T-helper 1 cell treated with Interleukin-12 subunit alpha and Interleukin-12 subunit beta and Interleukin-4 antibody, amounts not matched to agents 30 ng/mL and 1 ng/mL, for 36 hours (primary cell): ENCODE measurements around the gene FAM3A. TPM values are rescaled to one million over a fixed set of nuclear protein-coding genes. Genes with fewer than 3 reads are reported as not detected.
"Not testable (repeated sequence)": the region's sequence is repeated elsewhere in the genome, so short reads cannot be mapped to it uniquely, and the experiment has no call there.

Experiments
- intact Hi-C: fragments of 100-400 bp; cut with micrococcal nuclease; formaldehyde crosslinking; loops from one replicate; pipeline ENCODE4 v1.15.1; 2024
- total RNA-seq: library from RNA; stranded (reverse); gene quantifications from 2 replicates; pipeline ENCODE4 v1.2.3, GENCODE V29; 2022

The FAM3A gene
- total RNA-seq, 1 donor from 2014 or later, result 30.9 TPM

DNA sequence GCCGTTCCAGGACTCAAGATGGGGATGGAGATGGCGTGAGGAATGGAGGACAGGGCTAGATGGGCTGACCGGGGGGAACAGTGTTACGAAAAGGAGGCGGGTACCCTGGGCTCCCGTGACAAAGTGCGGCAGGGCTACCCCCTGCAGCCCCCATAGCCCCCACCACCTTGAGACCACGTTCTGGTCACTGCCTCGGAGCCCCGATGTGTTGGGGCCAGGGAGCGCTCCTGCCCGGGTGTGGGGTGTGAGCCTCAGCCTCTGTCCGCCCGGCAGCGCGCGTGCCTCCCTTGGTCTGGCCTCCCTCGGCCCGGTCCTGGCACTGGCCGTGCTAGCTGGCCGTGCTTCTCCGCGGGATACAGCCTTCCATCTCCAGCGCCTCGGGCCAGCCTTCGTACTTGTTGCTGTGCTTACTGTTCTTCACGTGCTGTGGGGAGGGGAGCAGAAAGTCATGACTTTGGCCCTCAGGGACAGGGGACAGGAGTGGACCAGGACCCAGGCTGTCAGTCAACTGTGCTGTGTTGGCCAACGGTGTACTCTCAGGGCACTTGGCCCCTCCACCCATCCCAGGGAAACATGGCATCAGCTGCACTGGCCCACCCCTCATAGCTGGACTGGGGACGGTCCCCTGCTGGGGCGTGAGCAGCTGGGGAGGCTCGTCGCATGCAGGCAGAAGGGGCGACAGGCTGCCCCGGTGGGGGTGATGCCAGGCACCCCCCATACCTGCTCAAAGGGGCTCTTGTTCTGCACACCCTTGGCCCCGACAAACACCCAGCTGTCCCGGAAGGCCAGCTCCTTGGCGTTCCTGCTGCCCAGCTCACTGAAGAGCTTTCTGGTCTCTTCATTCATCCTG is 9.3 kb downstream of the FAM3A start:
- intact Hi-C loops, result no loop called here

DNA sequence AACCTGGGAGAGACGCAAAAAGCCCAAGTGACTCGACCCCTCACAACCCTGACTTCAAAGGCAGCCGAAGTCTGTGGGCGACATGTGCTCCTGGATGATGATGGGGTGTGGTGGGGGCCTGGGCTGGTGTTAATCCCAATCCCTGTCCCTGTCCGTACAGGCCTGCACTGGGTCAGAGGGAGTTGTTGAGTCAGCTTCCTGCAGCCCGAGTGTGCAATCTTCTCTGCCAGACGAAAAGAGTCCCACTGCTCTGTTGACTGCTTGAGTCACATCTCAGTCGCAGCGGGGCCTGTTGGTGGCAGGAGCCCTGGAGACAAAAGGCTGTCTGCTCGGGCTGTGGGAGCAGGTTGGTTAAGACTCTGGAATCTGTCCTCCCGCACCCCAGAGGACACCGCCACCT is 10.3 kb downstream of the FAM3A start:
- intact Hi-C loops, result no loop called here

DNA sequence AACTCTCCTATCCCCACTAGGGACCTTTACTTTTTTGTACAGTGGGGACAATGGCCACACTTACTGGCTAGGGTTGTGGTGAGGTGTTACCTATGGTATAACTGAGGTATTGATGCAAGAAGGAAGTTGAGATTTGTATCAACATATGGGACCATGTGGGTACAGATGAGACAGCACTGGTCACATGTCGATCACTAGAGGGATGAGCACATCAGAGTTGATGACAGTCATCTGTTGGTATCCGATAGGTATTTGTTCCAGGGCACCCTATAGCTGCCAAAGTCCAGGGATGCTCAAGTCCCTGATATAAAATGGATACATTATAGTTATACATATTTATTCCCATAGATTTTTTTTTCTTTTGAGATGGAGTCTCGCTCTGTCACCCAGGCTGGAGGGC is 13.0 kb downstream of the FAM3A start:
- intact Hi-C loops, result no loop called here

DNA sequence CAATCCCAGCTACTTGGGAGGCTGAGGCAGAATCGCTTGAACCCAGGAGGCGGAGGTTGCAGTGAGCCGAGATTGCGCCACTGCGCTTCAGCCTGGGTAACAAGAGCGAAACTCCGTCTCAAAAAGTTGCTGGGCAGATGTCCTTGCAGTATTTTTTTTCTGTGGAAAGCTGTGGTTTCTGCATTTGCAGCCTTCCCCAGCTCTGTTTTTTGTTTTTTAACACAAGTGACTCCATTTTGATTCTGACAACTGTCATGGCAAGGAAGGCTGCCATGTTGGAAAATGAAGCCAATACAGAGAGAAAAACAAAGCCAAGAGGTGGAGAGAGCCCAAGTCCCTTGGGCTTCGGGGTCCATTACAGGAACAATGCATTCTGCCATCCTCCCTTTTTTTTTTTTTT is 13.9 kb downstream of the FAM3A start:
- intact Hi-C loops, result no loop called here

DNA sequence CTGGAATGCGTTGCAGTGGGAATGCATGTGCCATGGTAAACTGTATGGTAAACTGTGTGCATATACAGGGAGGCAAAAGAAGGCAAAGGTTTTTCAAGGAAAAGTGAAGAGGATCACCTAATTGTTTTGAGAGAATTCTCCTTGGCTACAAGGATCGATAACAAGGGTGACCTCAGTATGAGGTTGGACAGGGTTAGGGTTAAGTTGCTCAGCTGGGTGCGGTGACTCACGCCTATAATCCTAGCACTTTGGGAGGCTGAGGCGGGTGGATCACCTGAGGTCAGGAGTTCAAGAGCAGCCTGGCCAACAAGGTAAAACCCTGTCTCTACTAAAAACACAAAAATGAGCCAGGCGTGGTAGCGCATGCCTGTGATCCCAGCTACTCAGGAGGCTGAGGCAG is 14.6 kb downstream of the FAM3A start:
- intact Hi-C loops, result not testable (repeated sequence)

DNA sequence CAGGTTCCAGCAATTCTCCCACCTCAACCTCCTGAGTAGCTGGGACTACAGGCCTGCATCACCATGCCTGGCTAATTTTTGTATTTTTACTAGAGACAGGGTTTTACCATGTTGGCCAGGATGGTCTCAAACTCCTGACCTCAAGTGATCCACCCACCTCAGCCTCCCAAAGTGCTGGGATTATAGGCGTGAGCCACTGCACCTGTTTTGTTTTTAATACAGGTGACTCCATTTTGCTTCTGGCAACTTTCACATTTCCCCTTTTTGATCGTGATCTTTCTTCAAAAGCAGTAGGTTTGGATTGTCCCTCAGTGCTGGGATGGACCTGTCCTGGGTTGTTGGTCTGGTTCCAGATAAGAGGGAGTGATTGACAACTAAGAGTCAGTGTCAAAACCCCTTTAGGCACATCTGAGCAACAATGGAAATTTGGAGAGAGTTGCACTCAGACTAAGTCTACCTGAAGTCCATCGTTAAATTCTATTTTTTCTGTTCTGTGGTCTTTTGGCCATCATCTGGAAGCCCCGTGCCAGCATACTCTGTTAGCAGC is 19.4 kb downstream of the FAM3A start:
- intact Hi-C loops, result not testable (repeated sequence)

DNA sequence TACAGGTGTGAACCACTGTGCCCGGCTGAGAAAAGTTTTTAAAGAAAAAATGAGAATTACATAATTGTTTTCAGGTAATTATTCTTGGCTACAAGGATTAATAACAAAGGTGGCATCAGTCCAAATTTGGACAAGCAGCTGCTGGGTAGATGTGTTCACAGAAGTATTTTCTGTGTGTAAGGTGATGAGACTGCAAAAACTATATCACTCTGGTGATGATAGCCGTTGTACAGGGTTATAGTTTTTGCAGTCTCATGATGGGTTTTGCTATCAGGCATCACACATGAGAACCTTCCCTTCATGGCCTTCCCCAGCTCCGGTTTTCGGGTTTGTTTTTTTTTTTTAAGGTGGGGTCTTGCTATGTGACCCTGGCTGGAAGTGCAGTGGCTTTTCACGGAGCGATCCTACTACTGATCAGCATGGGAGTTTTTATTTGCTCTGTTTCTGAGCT is 20.5 kb downstream of the FAM3A start:
- intact Hi-C loops, result no loop called here

DNA sequence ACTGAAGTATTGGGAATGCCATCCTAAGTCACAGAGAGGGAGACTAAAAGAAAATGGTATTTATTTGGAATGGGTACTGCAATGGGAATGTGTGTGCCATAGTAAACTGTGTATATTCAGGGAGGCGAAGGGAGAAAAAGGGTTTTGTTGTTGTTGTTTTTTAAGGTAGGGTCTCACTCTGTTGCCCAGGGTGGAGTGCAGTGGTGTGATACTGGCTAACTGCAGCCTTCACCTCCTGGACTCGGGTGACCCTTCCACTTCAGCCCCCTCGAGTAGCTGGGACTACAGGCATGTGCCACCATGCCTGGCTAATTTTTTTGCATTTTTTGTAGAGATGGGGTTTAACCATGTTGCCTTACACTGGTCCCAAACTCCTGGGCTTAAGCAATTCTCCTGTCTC is 21.3 kb downstream of the FAM3A start:
- intact Hi-C loops, result no loop called here

DNA sequence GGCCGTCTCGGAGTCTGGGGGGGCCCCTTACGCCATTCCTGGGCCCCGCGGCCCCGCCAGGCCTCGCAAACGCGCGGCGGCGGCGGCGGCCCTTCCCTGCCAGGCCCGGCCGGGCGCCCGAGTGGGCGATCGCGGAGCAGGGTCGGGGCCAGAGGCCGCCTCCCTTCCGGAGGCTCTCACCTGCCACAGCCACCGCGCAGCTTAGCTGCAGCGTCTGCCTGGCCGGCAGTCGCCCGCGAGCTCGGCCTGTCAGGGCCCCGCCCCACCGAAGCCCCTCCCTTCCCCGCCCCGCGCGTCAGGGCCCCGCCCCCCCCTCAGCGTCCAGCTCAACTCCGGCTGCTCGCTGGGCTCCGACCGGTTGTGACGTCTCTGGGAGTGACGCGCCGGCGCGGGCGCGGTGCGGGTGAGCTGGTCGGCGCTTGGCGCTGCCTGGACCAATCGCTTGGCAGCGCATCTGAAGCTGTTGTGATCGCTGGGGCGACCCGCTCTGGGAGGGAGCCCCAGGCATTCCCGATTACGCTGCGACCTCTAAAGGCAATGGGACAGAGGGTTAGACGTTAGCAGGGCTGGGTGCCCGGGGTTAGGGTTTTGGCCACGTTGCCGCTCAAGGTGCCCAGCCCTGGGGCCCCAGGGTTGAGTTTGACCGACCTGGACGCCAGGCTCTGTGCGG is 25.5 kb downstream of the FAM3A start, which contains the start of gene SLC10A3:
Gene SLC10A3, minus strand, starts transcription at position 216 of the 670 bp plus-strand sequence. CDS start 1,689 bp downstream, outside the sequence.
- intact Hi-C loops, result loop anchor here (1.0 to 2.0 kb wide), 7 partner anchors 11 to 392 kb away; partner anchors contain the start of genes ATP6AP1, FAM3A, GDI1 and IKBKG

DNA sequence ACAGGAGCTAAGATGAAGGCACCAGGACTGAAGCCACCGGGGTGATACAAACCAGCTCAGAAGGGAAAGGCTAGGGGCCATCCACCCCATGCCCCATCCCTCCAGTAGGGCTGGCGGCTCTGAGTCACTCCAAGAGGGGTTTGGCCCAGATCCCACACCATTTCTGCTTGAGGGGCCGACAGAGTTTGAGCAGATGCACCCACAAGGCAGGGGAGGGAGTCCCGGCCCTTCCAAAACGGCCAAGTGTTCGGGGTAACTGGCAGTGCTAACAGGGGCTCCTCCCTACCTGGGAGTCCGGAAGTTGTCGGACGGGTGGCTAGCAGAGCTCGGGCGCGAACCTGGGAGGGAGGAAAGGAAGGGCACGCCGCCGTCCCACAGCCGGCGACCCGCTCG is 26.0 kb downstream of the FAM3A start:
- intact Hi-C loops, result loop anchor here (1.0 to 2.0 kb wide), 7 partner anchors 11 to 392 kb away; partner anchors contain the start of genes ATP6AP1, FAM3A, GDI1 and IKBKG

DNA sequence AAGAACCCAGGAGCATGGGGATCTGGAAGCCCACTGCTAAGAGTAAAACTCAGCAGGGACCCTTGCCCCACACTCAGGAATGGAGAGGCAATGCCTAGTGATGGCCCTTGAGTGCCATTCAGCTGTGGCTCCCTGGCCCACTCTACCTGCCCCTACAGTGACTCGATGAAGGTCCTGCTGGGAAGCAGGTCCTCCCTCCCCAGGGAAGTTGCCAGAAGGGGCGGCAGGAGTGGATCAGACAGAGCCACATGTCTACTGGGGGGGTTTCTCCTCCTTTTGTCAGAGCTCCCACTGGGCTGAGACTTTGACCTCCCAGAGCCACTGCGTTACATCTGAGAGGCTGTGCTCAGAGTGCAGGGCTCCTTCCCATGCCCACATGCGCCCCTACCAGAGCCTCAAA is 26.9 kb downstream of the FAM3A start:
- intact Hi-C loops, result no loop called here

DNA sequence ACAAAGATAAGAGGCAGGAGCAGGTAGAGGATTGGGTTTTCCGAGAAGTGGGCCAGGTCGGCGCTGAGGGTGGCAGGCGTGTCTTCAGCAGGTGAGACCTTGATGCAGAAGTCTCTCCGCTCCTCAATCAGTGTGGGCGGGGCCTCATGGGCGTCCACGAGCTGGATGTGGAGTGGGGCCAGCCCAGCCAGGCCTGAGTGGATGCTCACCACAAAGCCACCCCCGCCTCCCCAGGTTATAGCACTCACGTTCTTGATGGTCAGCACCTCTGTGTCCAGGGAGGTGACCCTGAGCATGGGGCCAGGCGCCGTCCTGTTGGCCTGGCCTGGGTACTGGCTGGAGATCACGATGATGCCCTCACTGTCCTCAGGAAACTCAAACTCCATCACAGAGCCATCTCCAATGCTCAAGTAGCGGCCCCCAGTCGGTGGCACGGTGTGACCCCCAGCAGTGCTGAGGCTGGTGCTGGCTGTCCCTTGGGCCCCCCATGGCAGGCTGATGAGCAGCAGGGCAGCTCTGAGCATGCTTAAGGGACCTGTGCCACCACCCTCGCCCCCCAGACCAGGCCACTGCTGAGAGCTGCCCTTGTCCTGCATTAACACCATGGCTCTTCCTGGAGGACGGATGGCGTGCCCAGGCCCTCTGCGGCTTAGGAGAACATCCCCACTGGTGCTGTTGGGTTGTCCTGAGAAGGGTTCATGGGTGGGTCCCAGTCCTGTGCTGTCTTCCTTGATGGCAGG is 27.5 kb downstream of the FAM3A start:
- intact Hi-C loops, result no loop called here

DNA sequence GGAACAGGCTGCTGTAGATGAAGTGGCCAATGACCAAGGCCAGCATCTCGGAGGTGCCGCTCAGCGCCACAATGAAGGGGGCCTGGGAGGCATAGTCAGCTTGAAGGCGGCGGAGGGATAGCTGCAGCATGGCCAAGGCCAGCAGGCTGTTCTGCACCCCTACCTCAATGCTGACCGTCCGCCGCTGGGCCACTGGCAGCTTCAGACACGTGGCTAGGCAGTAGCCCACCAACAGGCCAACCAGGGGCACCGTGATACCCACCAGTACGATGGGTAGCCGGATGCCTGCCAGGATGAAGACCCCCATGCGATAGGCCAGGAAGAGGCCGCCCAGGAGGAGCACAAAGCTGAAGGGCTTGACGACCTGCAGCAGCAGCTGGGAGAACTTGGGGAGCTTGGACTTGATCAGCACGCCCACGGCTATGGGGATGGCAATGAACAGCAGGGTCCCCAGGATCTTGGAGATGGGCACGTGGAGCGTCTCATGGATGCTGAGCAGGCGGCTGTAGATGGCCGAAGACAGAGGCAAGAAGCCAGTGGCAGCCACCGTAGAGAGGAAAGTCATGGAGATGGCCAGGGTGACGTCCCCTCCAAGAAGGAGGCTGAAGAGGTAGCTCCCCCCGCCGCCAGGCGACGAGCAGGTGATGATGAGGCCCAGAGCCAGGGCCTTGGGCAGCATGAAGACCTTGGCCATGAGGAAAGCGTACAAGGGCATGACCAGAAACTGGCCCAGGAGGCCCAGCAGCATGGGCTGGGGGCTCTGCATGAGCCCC is 28.3 kb downstream of the FAM3A start:
- intact Hi-C loops, result no loop called here

DNA sequence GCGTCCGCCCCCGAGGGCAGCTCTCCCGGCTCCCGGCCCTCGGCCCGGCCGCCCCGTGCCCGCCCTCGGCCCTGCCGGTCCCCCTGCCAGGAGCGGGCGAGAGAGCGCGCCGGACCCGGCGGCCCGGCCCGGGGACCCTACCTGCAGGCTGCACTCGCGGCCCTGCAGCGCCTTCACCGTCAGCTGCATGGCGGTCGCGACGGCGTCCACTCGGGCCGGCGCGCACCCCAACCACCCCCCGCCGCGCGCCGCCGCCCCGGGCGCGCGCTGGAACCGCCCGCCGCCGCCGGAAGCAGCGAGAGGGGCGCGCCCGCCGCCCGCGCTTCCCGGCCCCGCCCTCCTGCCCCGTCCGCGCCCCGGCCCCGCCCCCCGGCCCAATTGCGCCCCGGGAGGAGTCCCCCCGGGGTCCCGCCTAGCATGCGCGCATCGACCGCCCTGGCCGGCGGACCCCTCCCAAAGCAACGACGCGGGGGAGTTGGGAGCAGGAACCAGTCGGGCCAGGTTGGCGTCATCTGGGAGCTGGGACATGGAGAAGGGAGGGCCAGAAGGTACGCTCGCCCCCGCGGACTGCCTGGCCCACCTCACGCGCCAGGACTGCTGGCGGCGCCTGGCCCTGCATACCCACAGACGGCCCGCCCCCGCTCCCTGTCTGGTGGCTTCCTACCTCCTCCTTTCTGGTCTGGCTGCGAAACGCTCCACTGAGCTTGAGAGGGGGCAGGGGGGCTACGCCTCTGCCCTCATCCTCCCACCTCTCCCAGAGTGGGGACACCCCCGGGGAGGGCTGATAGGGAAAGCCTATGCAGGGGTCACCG is 29.4 kb downstream of the FAM3A start, which contains the start of gene UBL4A:
Gene UBL4A, minus strand, starts transcription at position 220 of the 812 bp plus-strand sequence. Its CDS starts 31 bp downstream, at position 189.
- intact Hi-C loops, result no loop called here

DNA sequence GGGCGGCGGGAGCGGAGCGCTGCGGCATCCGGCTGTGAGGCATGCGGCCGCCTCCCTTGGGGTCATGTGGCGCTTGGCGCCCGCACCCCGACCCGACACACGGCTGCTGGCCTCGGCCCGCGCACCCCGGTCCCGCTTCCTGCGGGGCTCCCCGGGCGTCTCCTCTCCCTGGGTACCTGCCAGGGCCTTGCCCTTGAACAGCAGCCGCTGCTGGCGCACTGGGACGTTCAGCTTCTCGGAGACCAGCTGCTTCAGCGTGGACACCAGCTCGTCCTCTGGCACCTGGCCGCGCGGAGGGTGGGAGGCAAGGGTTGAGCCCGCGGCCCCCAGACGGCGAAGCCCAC is 30.0 kb downstream of the FAM3A start:
- intact Hi-C loops, result no loop called here

DNA sequence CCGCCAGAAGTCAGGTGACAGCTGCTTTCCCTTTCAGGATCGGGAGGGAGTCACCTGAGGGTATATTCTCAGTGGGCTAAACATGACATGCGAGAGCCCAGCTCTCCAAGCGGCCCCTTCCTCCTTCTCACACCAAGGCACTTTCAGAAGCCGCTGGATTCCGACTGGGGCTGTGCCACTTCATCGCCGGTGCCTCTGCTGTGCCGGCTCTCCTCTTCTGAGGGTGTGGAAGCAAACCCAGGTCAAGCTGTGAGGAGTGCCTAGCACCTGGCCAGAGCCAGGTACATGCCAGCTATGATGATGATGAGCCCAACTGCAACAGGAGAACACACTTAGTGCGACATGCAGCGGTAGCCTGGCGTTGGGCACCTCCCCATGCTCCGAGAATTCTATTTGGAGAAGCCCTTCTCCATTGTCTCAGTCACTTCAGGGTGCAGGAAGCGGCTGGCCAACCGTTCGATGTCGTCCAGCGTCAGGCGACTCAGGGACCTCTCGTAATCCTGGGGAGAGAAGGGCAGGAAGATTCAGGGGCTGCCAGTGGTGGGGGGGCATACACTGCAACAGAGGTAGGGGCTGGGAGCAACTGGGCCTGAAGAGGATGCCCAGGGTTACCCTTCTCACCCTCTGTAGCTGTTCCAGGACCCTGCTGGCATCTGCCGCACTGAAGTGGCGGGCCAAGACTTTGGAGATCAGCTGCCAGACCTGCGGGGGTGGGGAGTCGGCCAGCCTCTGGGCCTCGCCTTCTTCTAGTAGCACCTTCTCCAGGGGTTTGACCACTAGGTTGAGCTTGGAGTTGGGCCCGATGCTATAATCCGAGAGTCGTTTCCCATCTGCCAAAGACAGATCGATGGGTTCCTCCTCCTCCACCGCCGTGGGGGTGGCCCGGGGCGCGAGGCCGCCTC is 30.6 kb downstream of the FAM3A start:
- intact Hi-C loops, result no loop called here

DNA sequence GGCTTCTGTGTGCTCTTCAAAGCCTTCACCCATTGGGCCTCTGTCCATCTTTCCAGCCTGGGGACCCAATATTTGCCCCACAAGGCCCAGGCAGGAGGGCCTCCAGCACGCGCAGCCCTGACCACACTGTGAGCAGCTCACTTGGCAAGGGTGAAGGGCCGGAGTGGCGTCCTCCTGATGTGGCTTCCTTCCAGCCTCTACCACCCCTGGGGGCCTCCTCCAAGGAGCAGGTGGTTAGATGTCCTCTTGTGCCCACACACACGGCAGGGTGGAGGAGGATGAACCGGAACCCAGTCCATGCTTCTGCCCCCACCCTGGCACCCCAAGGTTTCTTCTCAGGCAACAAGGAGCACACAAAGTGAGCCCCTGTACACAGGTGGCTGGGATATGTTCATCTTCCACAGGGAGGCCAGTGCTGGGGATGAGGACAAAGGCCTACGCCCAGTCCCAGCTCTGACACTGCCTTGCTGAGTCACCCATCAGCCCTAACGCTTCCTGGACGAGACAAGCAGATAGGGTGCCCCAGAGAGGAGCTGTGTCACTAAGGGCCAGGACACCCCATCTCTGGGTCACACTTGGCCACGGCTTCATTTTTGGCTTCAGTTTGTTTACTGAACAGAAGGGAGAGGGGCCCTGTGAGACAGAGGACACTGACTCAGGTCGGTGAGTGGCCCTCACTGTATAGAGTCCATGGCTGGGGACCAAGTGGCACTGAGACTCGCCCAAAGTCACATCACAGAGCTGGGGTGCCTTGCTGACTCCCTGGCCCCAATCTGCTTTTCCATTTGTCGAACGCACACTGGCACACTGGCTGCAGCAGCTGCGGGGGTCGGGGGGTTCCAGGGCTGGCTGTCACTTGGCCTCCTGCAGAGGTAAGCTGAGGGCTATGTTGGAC is 31.5 kb downstream of the FAM3A start:
- intact Hi-C loops, result no loop called here

DNA sequence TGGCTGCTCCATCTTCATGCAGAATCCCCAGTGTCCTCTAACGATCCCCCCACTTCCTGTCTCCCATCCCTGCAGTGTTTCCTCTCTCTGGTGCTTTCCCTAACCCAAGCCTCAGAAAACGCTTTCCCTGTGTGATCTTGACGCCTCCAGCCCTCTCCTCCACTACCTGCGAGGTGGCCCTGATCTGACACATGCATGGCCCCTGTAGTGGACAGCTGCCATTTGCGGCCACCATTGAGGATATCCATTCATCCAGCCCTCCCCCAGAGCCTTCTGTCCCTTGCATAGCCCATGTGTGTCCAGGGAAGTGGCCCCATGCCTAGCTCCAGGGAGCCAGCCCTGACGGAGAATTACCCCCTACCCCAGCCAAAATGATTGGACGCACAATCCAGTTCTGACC is 32.7 kb downstream of the FAM3A start:
- intact Hi-C loops, result no loop called here
